GM19468 (cell line): Measurements from ENCODE around the gene CIB2.

Source experiments
- ATAC-seq: cut with Tn5 transposase; IDR thresholded peaks from one replicate; pipeline ENCODE4 v1.9.1; 2021; ENCODE audit warnings: mild to moderate bottlenecking, moderate library complexity, moderate number of reproducible peaks; ENCODE audit not compliant: unreplicated experiment; ENCODE audit errors: extremely low read depth

The CIB2 gene

GRCh38 chr15:78110096-78110495 lies 21.1 kb downstream of the CIB2 start:
- ATAC-seq: no peak

GRCh38 chr15:78109156-78109555 lies 22.1 kb downstream of the CIB2 start:
- ATAC-seq: no peak

GRCh38 chr15:78108300-78109084 lies 22.8 kb downstream of the CIB2 start:
- no peak for ATAC-seq

- ATAC-seq: no peak
Observed at GRCh38 chr15:78107471-78107870, 23.8 kb downstream of the CIB2 start.

- no peak for ATAC-seq
Observed at GRCh38 chr15:78105476-78106241, 25.6 kb downstream of the CIB2 start.

- no peak for ATAC-seq
Observed at GRCh38 chr15:78104566-78105475, 26.4 kb downstream of the CIB2 start.

GRCh38 chr15:78104119-78104479 lies 27.1 kb downstream of the CIB2 start:
- ATAC-seq: no peak

- peak; percentile 73 for ATAC-seq
Observed at GRCh38 chr15:78103406-78104118, 27.7 kb downstream of the CIB2 start.

- no peak for ATAC-seq
Observed at GRCh38 chr15:78102741-78103140, 28.5 kb downstream of the CIB2 start.

GRCh38 chr15:78102211-78102610 lies 29.0 kb downstream of the CIB2 start:
- no peak for ATAC-seq

GRCh38 chr15:78101423-78102105 lies 29.7 kb downstream of the CIB2 start:
- ATAC-seq: no peak

GRCh38 chr15:78100886-78101285 lies 30.4 kb downstream of the CIB2 start:
- no peak for ATAC-seq

GRCh38 chr15:78098131-78098755 lies 33.0 kb downstream of the CIB2 start:
- ATAC-seq: no peak

GRCh38 chr15:78097667-78098066 lies 33.6 kb downstream of the CIB2 start:
- ATAC-seq: no peak

- no peak for ATAC-seq
Observed at GRCh38 chr15:78093242-78094020, 37.8 kb downstream of the CIB2 start.

- ATAC-seq: no peak
Observed at GRCh38 chr15:78092261-78093041, 38.8 kb downstream of the CIB2 start, which contains the start of gene SH2D7. Gene SH2D7, plus strand, starts transcription at chr15:78092561. Its CDS starts 24 bp downstream, at chr15:78092585.

- no peak for ATAC-seq
Observed at GRCh38 chr15:78090422-78091063, 40.7 kb downstream of the CIB2 start.
